GM10248 (cell line): Measurements from ENCODE around the gene KPNA1.

Source experiments
- CTCF ChIA-PET: fragments of 300-600 bp; sonication (Branson Sonifier 250); formaldehyde crosslinking; extraction: SDS; loops from one replicate; lab custom pipeline; 2021; ENCODE audit warnings: antibody characterized with exemption; lab: Yijun Ruan, JAX
- POLR2A ChIA-PET: fragments of 350-650 bp; sonication (Branson Sonifier 250); formaldehyde crosslinking; extraction: SDS; loops from one replicate; lab custom pipeline; 2020; ENCODE audit warnings: antibody characterized with exemption; lab: Yijun Ruan, JAX
- DNase-seq: peaks from one replicate; pipeline ENCODE4 v3.0.0; 2012; ENCODE audit errors: extremely low spot score
- TF ChIP-seq, protein P1 (sequence below): IDR thresholded peaks from 2 replicates; pipeline ENCODE4 v1.5.1; 2012; ENCODE audit warnings: mild to moderate bottlenecking, low read depth; ENCODE audit errors: extremely low read depth, missing control alignments, control extremely low read depth

KPNA1 gene

DNA sequence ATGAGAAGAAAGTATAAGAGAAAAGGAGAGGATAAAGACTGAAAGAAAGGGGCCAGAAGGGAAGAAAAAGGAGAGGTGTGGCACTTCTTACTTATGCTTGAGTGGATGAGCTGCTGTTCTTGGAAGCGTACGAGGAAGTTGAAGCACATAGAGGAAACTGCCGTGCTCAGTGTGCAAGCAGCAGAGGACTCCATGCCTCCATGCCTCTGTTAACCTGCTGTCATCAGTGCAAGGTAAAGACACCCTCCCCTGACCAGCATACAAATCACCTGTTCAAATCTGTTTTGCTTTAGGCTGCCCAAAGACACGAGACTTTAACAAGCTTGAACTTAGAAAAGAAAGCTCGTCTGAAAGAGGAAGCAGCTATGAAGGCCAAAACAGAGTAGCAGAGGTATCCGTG is 105.3 kb downstream of the KPNA1 start:
- no peak for DNase-seq
- CTCF ChIA-PET, result interaction anchor here (1.0 to 10.0 kb wide), 3 partner anchors 18 to 308 kb away, joined by 4 to 82 read pairs (median 25); partner anchors contain the start of gene FAM162A
- POLR2A ChIA-PET, result no interaction called here
- TF ChIP-seq, protein P1, sequence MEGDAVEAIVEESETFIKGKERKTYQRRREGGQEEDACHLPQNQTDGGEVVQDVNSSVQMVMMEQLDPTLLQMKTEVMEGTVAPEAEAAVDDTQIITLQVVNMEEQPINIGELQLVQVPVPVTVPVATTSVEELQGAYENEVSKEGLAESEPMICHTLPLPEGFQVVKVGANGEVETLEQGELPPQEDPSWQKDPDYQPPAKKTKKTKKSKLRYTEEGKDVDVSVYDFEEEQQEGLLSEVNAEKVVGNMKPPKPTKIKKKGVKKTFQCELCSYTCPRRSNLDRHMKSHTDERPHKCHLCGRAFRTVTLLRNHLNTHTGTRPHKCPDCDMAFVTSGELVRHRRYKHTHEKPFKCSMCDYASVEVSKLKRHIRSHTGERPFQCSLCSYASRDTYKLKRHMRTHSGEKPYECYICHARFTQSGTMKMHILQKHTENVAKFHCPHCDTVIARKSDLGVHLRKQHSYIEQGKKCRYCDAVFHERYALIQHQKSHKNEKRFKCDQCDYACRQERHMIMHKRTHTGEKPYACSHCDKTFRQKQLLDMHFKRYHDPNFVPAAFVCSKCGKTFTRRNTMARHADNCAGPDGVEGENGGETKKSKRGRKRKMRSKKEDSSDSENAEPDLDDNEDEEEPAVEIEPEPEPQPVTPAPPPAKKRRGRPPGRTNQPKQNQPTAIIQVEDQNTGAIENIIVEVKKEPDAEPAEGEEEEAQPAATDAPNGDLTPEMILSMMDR, result no peak

DNA sequence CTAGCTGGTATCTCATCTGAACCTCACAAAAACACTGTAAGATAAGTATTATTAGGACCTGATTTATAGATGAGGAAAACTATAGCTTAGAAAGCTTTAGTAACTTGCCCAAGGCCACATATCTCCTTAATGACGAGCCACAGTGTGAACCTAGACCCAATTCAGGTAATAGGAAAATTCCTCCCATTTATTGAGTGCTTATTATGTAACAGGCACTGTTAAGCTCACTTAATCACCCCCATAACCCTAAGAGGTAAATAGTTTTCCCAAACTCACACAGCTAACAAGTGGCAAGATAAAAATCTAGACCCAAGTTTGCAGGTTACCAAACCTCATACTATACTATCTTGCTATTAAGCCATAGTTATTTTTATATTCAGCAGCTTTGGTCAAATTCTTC is 106.8 kb downstream of the KPNA1 start:
- no peak for DNase-seq
- ChIA-PET CTCF (interaction anchor here (0.9 to 10.0 kb wide), 3 partner anchors 10 to 24 kb away, joined by 3 to 82 read pairs (median 25); partner anchors contain the start of gene FAM162A), POLR2A (interaction anchor here (0.6 to 1.3 kb wide), 3 partner anchors 24 to 321 kb away, joined by 3 read pairs; partner anchors contain the start of genes FAM162A and MIX23)
- TF ChIP-seq, protein P1, result no peak

DNA sequence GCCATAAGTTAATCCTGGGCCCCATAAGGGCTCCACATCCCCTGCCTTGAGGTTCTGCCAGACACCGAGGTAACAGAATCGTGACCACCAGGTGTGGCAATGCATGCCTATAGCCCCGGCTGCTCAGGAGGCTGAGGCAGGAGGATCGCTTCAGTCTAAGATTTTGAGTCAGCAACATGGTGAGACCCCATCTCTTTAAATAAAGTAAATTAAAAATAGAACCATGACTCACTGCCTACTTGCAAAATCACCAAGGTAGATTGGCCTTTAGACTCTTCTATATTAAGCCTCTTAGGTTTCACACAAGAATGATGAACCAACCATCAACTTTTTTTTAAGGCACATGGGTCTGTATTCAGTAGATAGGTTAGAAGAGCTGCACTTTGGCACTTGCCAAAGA is 108.5 kb downstream of the KPNA1 start:
- TF ChIP-seq, protein P1, result no peak
- ChIA-PET POLR2A (interaction anchor here (0.6 kb wide), 1 partner anchor 274 kb away, joined by 3 read pairs; no protein-coding TSS in a partner anchor), CTCF (interaction anchor here (6.6 to 10.0 kb wide), 2 partner anchors 15 to 22 kb away, joined by 25 to 82 read pairs; partner anchors contain the start of gene FAM162A)
- no peak for DNase-seq

DNA sequence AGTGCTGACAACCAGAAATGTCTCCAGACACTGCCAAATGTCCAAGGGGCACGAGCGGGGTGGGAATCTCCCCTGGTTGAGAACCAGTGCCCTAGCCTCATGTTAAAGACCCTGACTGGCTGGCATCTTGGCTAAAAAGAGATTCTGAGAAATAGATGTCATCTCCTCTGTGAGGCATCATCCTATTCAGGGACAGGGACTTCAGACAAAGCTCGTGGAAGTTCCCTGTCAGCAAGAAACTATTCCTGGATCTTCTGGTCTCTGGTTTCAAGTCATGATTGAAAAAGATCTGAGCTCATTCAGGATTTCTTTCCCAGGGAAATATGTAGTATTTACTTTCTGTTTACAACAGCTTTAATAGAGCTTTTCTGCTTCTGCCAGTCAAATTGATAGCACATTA is 109.7 kb downstream of the KPNA1 start:
- CTCF ChIA-PET, result interaction anchor here (10.0 kb wide), 1 partner anchor 13 kb away, joined by 82 read pairs; no protein-coding TSS in a partner anchor
- DNase-seq, result no peak
- TF ChIP-seq, protein P1, result no peak
- POLR2A ChIA-PET, result no interaction called here

DNA sequence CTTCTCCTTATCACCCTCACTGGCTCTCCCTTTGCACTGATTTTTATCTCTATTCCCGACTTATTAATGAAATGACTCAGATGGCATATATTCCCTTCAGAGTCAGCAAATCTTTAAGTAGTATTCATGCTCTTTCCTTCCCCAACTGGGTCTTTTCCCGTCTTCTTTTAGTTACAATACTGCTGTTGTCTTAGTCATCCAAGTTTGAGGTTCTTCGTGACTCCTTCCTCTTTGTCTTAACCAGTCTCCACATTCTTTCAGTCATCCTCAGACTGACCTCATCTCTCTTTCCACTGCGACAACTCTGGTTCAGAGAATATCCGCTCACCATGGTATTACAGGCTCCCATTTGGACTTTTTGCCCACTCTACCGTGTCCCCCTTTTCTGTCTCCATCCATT is 111.2 kb downstream of the KPNA1 start:
- no peak for DNase-seq
- POLR2A ChIA-PET, result no interaction called here
- CTCF ChIA-PET, result interaction anchor here (10.0 kb wide), 1 partner anchor 12 kb away, joined by 82 read pairs; no protein-coding TSS in a partner anchor
- TF ChIP-seq, protein P1, result no peak

DNA sequence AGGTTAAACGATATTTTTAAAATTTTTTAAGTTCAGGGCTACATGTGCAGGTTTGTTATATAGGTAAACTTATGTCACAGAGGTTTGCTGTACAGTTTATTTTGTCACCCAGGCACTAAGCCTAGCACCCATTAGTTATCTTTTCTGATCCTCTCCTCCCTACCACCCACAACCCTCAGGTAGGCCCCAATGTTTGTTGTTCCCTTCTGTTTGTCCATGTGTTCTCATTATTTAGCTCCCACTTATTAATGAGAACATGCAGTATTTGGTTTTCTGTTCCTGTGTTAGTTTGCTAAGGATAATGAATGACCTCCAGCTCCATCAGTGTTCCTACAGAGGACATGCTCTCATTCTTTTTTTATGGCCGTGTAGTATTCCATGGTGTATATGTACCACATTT is 115.8 kb downstream of the KPNA1 start:
- ChIA-PET POLR2A (no interaction called here), CTCF (no interaction called here)
- DNase-seq, result no peak
- TF ChIP-seq, protein P1, result no peak
